HL-60 (cell line): ENCODE results near the gene RFFL.
A peak's percentile ranks its signal among the peaks of the same experiment; 100 is the strongest.

ENCODE experiments used
- GABPA ChIP-seq: IDR thresholded peaks from 2 replicates; pipeline ENCODE4 v1.6.1; 2012; ENCODE audit warnings: low read depth
- POLR2AphosphoS5 ChIP-seq: IDR thresholded peaks from 2 replicates; pipeline ENCODE4 v1.6.1; 2012; ENCODE audit warnings: low read depth
- SPI1 ChIP-seq: IDR thresholded peaks from 2 replicates; pipeline ENCODE4 v1.6.1; 2012; ENCODE audit warnings: low read depth, mild to moderate bottlenecking, borderline replicate concordance
- TF ChIP-seq, protein P1 (sequence below): IDR thresholded peaks from one replicate; pipeline ENCODE4 v1.5.1; 2011; ENCODE audit warnings: low read length, control low read depth, inconsistent platforms; ENCODE audit not compliant: insufficient read depth
- TF ChIP-seq, protein P2 (sequence below): IDR thresholded peaks from 2 replicates; pipeline ENCODE4 v1.6.1; 2012; ENCODE audit warnings: low read depth; ENCODE audit not compliant: insufficient replicate concordance

DNA sequence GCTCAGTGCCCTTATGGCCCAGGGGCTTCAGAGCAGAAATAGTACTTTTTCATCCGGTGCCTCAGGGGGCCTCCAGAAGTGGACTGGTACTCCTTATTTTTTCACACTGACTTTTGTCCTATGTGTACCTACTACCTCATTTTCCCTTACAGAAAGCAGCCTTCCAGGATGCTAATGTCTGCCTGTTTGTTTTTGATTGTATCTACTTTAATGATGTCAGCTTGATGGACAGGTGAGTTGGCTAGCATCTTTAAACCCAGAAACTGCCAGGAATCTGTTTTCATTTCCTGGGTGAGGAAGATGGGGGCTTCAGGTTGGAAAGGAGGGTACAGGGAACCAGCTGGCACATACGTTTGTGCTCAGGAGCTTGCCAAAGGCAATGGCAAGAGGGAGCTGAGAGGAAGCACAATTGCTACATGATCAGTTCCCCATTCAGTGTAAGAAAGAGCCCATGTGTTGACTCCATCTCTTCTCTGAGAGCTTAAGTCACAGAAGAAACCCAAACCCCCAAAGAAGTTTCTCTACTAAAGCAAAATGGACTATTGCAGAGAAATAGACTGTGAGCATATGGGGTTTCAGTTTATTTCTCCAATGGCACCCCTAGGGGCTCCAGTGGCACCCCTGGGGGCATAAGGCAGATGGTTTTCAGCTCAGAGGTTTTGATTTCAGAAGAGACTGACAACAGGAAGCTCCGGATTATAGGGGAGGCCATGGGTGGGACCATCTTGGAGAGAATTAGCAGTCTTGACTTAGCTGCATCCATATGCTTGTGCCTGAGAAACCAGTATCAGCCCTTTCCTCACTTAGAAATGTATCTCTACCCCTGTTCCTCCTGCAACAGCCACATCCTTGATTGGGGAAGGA lies 66.9 kb downstream of the RFFL start:
- TF ChIP-seq, protein P1, sequence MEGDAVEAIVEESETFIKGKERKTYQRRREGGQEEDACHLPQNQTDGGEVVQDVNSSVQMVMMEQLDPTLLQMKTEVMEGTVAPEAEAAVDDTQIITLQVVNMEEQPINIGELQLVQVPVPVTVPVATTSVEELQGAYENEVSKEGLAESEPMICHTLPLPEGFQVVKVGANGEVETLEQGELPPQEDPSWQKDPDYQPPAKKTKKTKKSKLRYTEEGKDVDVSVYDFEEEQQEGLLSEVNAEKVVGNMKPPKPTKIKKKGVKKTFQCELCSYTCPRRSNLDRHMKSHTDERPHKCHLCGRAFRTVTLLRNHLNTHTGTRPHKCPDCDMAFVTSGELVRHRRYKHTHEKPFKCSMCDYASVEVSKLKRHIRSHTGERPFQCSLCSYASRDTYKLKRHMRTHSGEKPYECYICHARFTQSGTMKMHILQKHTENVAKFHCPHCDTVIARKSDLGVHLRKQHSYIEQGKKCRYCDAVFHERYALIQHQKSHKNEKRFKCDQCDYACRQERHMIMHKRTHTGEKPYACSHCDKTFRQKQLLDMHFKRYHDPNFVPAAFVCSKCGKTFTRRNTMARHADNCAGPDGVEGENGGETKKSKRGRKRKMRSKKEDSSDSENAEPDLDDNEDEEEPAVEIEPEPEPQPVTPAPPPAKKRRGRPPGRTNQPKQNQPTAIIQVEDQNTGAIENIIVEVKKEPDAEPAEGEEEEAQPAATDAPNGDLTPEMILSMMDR, result no peak
- TF ChIP-seq, protein P2, sequence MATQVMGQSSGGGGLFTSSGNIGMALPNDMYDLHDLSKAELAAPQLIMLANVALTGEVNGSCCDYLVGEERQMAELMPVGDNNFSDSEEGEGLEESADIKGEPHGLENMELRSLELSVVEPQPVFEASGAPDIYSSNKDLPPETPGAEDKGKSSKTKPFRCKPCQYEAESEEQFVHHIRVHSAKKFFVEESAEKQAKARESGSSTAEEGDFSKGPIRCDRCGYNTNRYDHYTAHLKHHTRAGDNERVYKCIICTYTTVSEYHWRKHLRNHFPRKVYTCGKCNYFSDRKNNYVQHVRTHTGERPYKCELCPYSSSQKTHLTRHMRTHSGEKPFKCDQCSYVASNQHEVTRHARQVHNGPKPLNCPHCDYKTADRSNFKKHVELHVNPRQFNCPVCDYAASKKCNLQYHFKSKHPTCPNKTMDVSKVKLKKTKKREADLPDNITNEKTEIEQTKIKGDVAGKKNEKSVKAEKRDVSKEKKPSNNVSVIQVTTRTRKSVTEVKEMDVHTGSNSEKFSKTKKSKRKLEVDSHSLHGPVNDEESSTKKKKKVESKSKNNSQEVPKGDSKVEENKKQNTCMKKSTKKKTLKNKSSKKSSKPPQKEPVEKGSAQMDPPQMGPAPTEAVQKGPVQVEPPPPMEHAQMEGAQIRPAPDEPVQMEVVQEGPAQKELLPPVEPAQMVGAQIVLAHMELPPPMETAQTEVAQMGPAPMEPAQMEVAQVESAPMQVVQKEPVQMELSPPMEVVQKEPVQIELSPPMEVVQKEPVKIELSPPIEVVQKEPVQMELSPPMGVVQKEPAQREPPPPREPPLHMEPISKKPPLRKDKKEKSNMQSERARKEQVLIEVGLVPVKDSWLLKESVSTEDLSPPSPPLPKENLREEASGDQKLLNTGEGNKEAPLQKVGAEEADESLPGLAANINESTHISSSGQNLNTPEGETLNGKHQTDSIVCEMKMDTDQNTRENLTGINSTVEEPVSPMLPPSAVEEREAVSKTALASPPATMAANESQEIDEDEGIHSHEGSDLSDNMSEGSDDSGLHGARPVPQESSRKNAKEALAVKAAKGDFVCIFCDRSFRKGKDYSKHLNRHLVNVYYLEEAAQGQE, result no peak
- TF ChIP-seq GABPA, result no peak
- TF ChIP-seq POLR2AphosphoS5, result no peak
- TF ChIP-seq SPI1, result peak; percentile 80
